A673 (cell line): ENCODE results near the gene CTSW. TPM values are rescaled to one million over a fixed set of nuclear protein-coding genes. Genes with fewer than 3 reads are reported as not detected.
A peak's percentile ranks its signal among the peaks of the same experiment; 100 is the strongest.

Experiments
- BruUV-seq: library from RNA; stranded (reverse); fragments of 400-500 nt; replicated peaks from 2 replicates; lab custom pipeline; 2021; lab: Mats Ljungman, UMichigan
- CTCF ChIA-PET: fragments of 300-600 bp; sonication (Branson Sonifier 250); formaldehyde crosslinking; loops from one replicate; lab custom pipeline; 2022; ENCODE audit warnings: antibody characterized with exemption; lab: Charles Lee
- POLR2A ChIA-PET: fragments of 300-600 bp; sonication (Branson Sonifier 250); formaldehyde crosslinking; loops from one replicate; lab custom pipeline; 2022; ENCODE audit warnings: antibody characterized with exemption; ENCODE audit not compliant: low non-redundant PET; lab: Charles Lee
- DNase-seq: peaks from one replicate; pipeline ENCODE4 v3.0.0-alpha.2; 2015; ENCODE audit warnings: low spot score
- H3K27ac ChIP-seq: fragments of 200-600 bp; sonication (generic); 2 replicates; pipeline ENCODE4 v1.5.1; 2016; ENCODE audit warnings: mixed run types, low read depth, mild to moderate bottlenecking, mixed read lengths, antibody characterized with exemption, low read length; ENCODE audit not compliant: poor library complexity, severe bottlenecking
- H3K27me3 ChIP-seq: fragments of 200-600 bp; sonication (generic); replicated peaks from 2 replicates; pipeline ENCODE4 v1.6.1; 2017; ENCODE audit warnings: mixed run types, low read depth, mild to moderate bottlenecking, mixed read lengths, antibody characterized with exemption, low read length; ENCODE audit not compliant: insufficient read depth, poor library complexity
- H3K36me3 ChIP-seq: fragments of 200-600 bp; sonication (generic); 2 replicates; pipeline ENCODE4 v1.6.1; 2016; ENCODE audit warnings: mixed run types, mild to moderate bottlenecking, mixed read lengths, antibody characterized with exemption, low read length; ENCODE audit not compliant: insufficient read depth, poor library complexity, severe bottlenecking
- H3K4me1 ChIP-seq: fragments of 200-600 bp; sonication (generic); 2 replicates; pipeline ENCODE4 v1.6.1; 2017; ENCODE audit warnings: mixed run types, mild to moderate bottlenecking, mixed read lengths, antibody characterized with exemption, low read length; ENCODE audit not compliant: insufficient read depth, poor library complexity, severe bottlenecking
- H3K4me3 ChIP-seq: fragments of 200-600 bp; sonication (generic); 2 replicates; pipeline ENCODE4 v1.5.1; 2016; ENCODE audit warnings: low read depth, mixed run types, mild to moderate bottlenecking, mixed read lengths, low read length; ENCODE audit not compliant: poor library complexity, severe bottlenecking
- H3K9me3 ChIP-seq: fragments of 200-600 bp; sonication (generic); 2 replicates; pipeline ENCODE4 v1.6.1; 2016; ENCODE audit warnings: mixed run types, low read depth, mild to moderate bottlenecking, mixed read lengths, antibody characterized with exemption, low read length; ENCODE audit not compliant: poor library complexity, severe bottlenecking
- EZH2 ChIP-seq: fragments of 200-600 bp; sonication (generic); IDR thresholded peaks from 2 replicates; pipeline ENCODE4 v1.6.1; 2017; ENCODE audit warnings: borderline replicate concordance, low read depth, mild to moderate bottlenecking, mixed read lengths, antibody characterized with exemption, low read length; ENCODE audit not compliant: poor library complexity, severe bottlenecking
- intact Hi-C: fragments of 100-400 bp; cut with micrococcal nuclease; formaldehyde crosslinking; loops from one replicate; pipeline ENCODE4 v1.10.0; 2022; ENCODE audit not compliant: unreplicated experiment
- total RNA-seq: library from RNA; stranded (reverse); gene quantifications from 2 replicates; pipeline ENCODE4 v1.2.3, GENCODE V29; 2021
- TF ChIP-seq, protein P1 (sequence below): fragments of 300-800, 200-600 bp; sonication (generic); conservative IDR thresholded peaks from 2 replicates; pipeline ENCODE4 v1.5.1; 2017; ENCODE audit warnings: low read depth, mild to moderate bottlenecking, antibody characterized with exemption, low read length, moderate library complexity, mixed read lengths

CTSW gene
- total RNA-seq, 1 experiment from 2014 or later: not detected

DNA sequence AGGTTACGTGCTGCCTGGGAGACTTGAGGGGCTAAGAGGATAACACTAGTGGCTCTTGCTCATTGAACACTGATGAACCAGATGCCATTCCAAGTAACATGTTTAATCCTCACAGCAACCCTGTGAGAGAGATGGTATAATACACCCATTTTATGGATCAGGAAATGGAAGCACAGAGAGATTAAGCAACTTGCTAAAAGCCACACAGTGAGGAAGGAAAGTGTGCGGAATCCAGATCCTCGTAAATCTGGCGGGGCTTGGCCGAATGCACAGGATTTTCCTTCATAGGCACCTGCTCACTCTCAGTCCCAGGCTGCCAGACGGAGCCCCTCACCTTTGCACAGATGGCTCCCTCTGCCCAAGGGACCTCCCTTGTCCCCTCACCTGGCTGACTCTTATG is 28.2 kb downstream of the CTSW start:
- DNase-seq: no peak

DNA sequence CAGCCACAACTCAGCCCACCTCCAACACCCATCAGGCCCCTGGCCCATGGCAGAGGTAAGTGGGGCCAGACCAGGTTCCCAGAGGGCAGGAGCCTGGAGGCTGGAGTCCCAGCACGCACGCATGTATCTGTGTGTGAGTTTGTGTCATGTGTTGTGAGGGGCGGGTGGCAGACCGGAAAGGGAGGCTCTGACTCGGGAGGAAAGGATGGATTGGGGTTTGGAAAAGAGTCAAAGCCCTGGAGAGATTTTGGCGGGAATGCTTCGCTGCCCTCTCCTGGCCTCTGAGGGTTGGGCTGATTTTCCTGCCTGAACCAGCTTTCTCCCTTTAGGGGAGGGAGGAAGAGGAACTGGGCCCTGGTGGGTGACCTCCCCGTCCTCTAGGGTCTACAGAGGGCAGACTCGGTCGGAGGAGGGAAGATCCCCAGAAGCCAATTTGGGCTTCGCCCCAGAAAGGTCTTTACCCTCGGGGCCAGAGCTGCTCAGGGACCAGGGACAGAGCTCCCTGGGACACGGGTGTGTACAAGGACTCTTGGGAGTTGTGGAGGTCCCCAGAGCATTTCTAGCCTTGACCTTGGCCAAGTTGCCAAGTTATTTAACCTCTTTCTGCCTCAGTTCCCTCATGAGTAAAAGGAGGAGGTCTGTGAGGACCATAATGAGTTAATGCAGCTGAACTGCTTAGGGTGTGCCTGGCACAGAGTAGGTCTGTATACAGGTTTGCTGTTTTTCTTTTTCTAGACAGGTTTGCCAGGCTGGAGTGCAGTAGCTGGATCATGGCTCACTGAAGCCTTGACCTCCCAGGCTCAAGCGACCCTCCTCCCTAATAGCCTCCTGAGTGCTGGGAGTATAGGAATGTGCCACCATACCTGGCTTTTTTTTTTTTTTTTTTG is 32.3 kb downstream of the CTSW start:
- intact Hi-C loops: no loop called here
- Histone ChIP-seq H3K4me1 (peaks cover 34% of the 10 kb centered on the region), H3K27ac (peak overlapping the region; percentile 53), H3K4me3 (no peak overlapping the region), H3K36me3 (no peaks in the 10 kb centered on the region), H3K9me3 (no peaks in the 10 kb centered on the region), H3K27me3 (no peaks in the 10 kb centered on the region)
- no peak for TF ChIP-seq EZH2
- TF ChIP-seq, protein P1, sequence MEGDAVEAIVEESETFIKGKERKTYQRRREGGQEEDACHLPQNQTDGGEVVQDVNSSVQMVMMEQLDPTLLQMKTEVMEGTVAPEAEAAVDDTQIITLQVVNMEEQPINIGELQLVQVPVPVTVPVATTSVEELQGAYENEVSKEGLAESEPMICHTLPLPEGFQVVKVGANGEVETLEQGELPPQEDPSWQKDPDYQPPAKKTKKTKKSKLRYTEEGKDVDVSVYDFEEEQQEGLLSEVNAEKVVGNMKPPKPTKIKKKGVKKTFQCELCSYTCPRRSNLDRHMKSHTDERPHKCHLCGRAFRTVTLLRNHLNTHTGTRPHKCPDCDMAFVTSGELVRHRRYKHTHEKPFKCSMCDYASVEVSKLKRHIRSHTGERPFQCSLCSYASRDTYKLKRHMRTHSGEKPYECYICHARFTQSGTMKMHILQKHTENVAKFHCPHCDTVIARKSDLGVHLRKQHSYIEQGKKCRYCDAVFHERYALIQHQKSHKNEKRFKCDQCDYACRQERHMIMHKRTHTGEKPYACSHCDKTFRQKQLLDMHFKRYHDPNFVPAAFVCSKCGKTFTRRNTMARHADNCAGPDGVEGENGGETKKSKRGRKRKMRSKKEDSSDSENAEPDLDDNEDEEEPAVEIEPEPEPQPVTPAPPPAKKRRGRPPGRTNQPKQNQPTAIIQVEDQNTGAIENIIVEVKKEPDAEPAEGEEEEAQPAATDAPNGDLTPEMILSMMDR: peak; percentile 63
- POLR2A ChIA-PET: no interaction called here
- DNase-seq: peak; percentile 90
- no TSS peak for BruUV-seq
- CTCF ChIA-PET: interaction anchor here (0.6 to 2.9 kb wide), 4 partner anchors 24 to 374 kb away, joined by 3 to 31 read pairs (median 8); partner anchors contain the start of gene FIBP

More for the DNA sequence above, 28.2 kb downstream of the CTSW start:
- ChIA-PET CTCF (no interaction called here), POLR2A (no interaction called here)
- no TSS peak for BruUV-seq
- Histone ChIP-seq H3K4me3 (no peak overlapping the region), H3K4me1 (peaks cover 13% of the 10 kb centered on the region), H3K27me3 (no peaks in the 10 kb centered on the region), H3K27ac (no peak overlapping the region), H3K36me3 (no peaks in the 10 kb centered on the region), H3K9me3 (no peaks in the 10 kb centered on the region)
- intact Hi-C loops: no loop called here
- TF ChIP-seq, protein P1: no peak
- TF ChIP-seq EZH2: no peak

DNA sequence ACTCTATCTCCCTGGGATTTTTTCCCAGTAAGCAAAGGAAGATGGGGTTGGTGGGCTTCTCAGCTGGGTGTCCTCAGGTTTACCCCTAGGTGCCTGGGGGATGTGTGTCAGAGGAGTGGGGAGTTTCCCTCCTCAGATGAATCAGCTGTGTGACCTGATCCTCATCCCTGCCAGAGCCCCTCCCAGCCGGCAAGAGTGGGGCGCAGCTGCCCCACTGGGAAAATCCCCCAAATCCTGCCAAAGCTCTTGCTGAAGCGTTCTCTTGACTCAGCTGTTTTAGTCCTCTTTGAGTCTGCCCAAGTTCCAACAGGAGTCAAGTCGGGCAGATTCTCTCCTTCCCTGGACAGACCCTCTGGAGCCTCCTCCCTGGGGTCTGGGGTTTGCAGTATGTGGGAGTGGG is 33.2 kb downstream of the CTSW start:
- TF ChIP-seq, protein P1: no peak
- no peak for TF ChIP-seq EZH2
- DNase-seq: no peak
- intact Hi-C loops: no loop called here
- CTCF ChIA-PET: interaction anchor here (2.9 kb wide), 1 partner anchor 25 kb away, joined by 31 read pairs; the partner anchor contains the start of gene FIBP
- Histone ChIP-seq H3K4me3 (no peak overlapping the region), H3K27me3 (no peaks in the 10 kb centered on the region), H3K9me3 (no peaks in the 10 kb centered on the region), H3K36me3 (no peaks in the 10 kb centered on the region), H3K4me1 (peaks cover 42% of the 10 kb centered on the region), H3K27ac (no peak overlapping the region)
- BruUV-seq: no TSS peak
- POLR2A ChIA-PET: no interaction called here
